VCaP (cell line): Measurements from ENCODE around the gene GABRQ.
"Not testable (repeated sequence)": the region's sequence is repeated elsewhere in the genome, so short reads cannot be mapped to it uniquely, and the experiment has no call there.

Experiments
- H3K27ac ChIP-seq: fragments of 450-650 bp; 2 replicates; pipeline ENCODE4 v1.5.1; 2017
- CTCF ChIP-seq: fragments of 450-650 bp; conservative IDR thresholded peaks from 2 replicates; pipeline ENCODE4 v1.5.1; 2017; ENCODE audit warnings: mild to moderate bottlenecking, moderate library complexity

The GABRQ gene

GRCh38 chrX:152658302-152658701 is 20.6 kb downstream of the GABRQ start:
- H3K27ac ChIP-seq, result no peak overlapping the region
- TF ChIP-seq CTCF, result no peak

GRCh38 chrX:152663086-152663485 is 25.4 kb downstream of the GABRQ start:
- H3K27ac ChIP-seq, result no peak overlapping the region
- TF ChIP-seq CTCF, result no peak

GRCh38 chrX:152674135-152674534 is 36.4 kb downstream of the GABRQ start:
- TF ChIP-seq CTCF, result no peak
- no peak overlapping the region for H3K27ac ChIP-seq

GRCh38 chrX:152674652-152675051 is 37.0 kb downstream of the GABRQ start:
- not testable (repeated sequence) for H3K27ac ChIP-seq

GRCh38 chrX:152681012-152681411 is 43.3 kb downstream of the GABRQ start:
- not testable (repeated sequence) for H3K27ac ChIP-seq

- H3K27ac ChIP-seq, result not testable (repeated sequence)
Observed at GRCh38 chrX:152697952-152698931, 60.5 kb downstream of the GABRQ start, which contains the start of gene MAGEA3. TSS of gene MAGEA3 (plus strand) at chrX:152698794. CDS start at chrX:152700833, 2,039 bp downstream.

GRCh38 chrX:152700390-152700789 is 62.7 kb downstream of the GABRQ start:
- not testable (repeated sequence) for H3K27ac ChIP-seq

- not testable (repeated sequence) for H3K27ac ChIP-seq
Observed at GRCh38 chrX:152706500-152706899, 68.8 kb downstream of the GABRQ start.
